ENCODE results near the gene PCNP. TPM values are rescaled to one million over a fixed set of nuclear protein-coding genes. Genes with fewer than 3 reads are reported as not detected.

PCNP gene
- total and polyA plus RNA-seq, 2 donors (not counting 3 experiments of a cell fraction or from before 2014, with no cell fraction given) = 22.7 to 137 TPM

- POLR2A ChIA-PET = no interaction called here
- FAIRE-seq (no peak), DNase-seq (ENCODE audit: low read depth, low spot score) (no peak)
- Histone ChIP-seq H3K4me1 (ENCODE audit: control insufficient read depth, extremely low read depth, insufficient read depth, low read length) (peaks cover 14% of the 10 kb centered on the region), H3K4me2 (ENCODE audit: insufficient read depth, low read length) (no peak overlapping the region), H3K79me2 (ENCODE audit: control insufficient read depth, insufficient read depth, low read length) (no peaks in the 10 kb centered on the region), H3K36me3 (ENCODE audit: control insufficient read depth in 2 of 2, extremely low read depth in 1 of 2, insufficient read depth in 2 of 2, low read length in 2 of 2) (no peaks in the 10 kb centered on the region), H3K9me3 (replicated peaks; ENCODE audit: control insufficient read depth, insufficient read depth, low read length) (no peaks in the 10 kb centered on the region), H3K27me3 (ENCODE audit: control insufficient read depth in 2 of 2, insufficient read depth in 2 of 2, low read length in 2 of 2) (no peaks in the 10 kb centered on the region), H3K9ac (replicated peaks; ENCODE audit: extremely low read depth, insufficient read depth, low read length) (no peak overlapping the region), H2AFZ (ENCODE audit: low read depth, low read length) (no peak overlapping the region), H3K4me3 (replicated peaks in 1 of 3; ENCODE audit: insufficient read depth in 1 of 3, low read depth in 1 of 3, low read length in 3 of 3) (no peak overlapping the region), H3K27ac (ENCODE audit: insufficient read depth, low read depth, low read length) (no peak overlapping the region), H3K9me1 (replicated peaks; ENCODE audit: control insufficient read depth, extremely low read depth, insufficient read depth, low read length) (no peaks in the 10 kb centered on the region), H4K20me1 (replicated peaks; ENCODE audit: control insufficient read depth, extremely low read depth, insufficient read depth, low read length) (no peaks in the 10 kb centered on the region)
- no TSS peak for BruUV-seq (replicated peaks)
- no peak for TF ChIP-seq JUN (IDR thresholded peaks at IDR 0.05; ENCODE audit: borderline replicate concordance, insufficient read depth, insufficient read length, low read depth)
- TF ChIP-seq FOS (IDR thresholded peaks at IDR 0.05; ENCODE audit: borderline replicate concordance, insufficient read depth, low read length) = no peak
- TF ChIP-seq POLR2AphosphoS5 (IDR thresholded peaks at IDR 0.05; ENCODE audit: insufficient read depth, low read depth, low read length) = no peak
- TF ChIP-seq POLR2A (IDR thresholded peaks at IDR 0.05; ENCODE audit: low read depth, low read length) = no peak
- TF ChIP-seq CTCF (IDR thresholded peaks at IDR 0.05; ENCODE audit: extremely low read depth in 1 of 2, insufficient read depth in 1 of 2, low read depth in 1 of 2, low read length in 2 of 2) = no peak
- TF ChIP-seq MAX (IDR thresholded peaks at IDR 0.05; ENCODE audit: insufficient read depth, insufficient read length) = no peak
- no peak for TF ChIP-seq EZH2 (IDR thresholded peaks at IDR 0.05; ENCODE audit: borderline replicate concordance, low read depth, low read length, severe bottlenecking)
- no peak for TF ChIP-seq GATA2 (IDR thresholded peaks at IDR 0.05; ENCODE audit: insufficient read depth, insufficient read length, low read depth, low read length)
- TF ChIP-seq MYC (IDR thresholded peaks at IDR 0.05; ENCODE audit: low read depth, low read length) = no peak
- dilution Hi-C loops (cut with MboI; ENCODE audit: extremely low pct_ligation_motif_present, low sequenced_read_pairs) (no loop called here), intact Hi-C loops (cut with micrococcal nuclease) (no loop called here)
- CTCF ChIA-PET = no interaction called here
These were observed 68.5 kb downstream of the PCNP start for GRCh38 chr3:101642441-101642840.
